ENCODE measurements around the gene COL4A5. TPM values are rescaled to one million over a fixed set of nuclear protein-coding genes. Genes with fewer than 3 reads are reported as not detected.

COL4A5 gene
- total and polyA plus RNA-seq, 2 of the 8 experiments (the other 6 are each of a cell fraction or from before 2014, with no cell fraction given) = 24.9 to 30.2 TPM

DNA sequence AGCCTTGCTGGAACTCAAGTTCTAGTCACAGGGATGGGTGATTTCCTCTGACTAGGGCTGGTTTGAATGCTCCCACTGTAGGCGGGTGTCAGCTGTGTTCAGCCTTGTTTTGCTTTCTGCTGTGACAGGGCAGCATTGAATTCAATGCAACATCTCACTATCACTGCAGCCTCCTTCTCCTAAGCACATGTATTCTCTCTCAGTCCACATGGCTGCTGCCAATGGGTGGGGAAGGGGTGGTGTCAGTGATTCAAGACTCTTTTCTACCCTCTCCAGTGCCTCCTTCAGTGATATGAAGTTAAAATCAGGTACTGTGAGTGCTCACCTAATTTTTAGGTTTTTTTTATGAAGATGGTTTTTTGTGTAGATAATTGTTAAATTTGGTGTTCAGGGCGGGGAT, 46.3 kb downstream of the COL4A5 start:
- CTCF ChIA-PET (ENCODE audit: partially characterized antibody) = no interaction called here

More for the DNA sequence above, 46.3 kb downstream of the COL4A5 start:
- no peak overlapping the region for H3K14ac ChIP-seq (ENCODE audit: insufficient read length)
- H4K91ac ChIP-seq (replicated peaks; ENCODE audit: insufficient read length, low read length) = no peak overlapping the region
- DNase-seq (ENCODE audit: low read depth in 1 of 2, low spot score in 2 of 2) = no peak
- H2BK120ac ChIP-seq (replicated peaks; ENCODE audit: low read depth, low read length) = no peak overlapping the region
- H4K8ac ChIP-seq (ENCODE audit: extremely low read depth, insufficient read depth, low read length) = no peak overlapping the region
- no peak overlapping the region for H2AK5ac ChIP-seq (ENCODE audit: low read depth, low read length)
- H3K4me3 ChIP-seq (ENCODE audit: extremely low read depth in 1 of 4, insufficient read depth in 2 of 4, low read depth in 3 of 4, low read length in 4 of 4) = no peak overlapping the region
- no peak overlapping the region for H3K4me2 ChIP-seq (ENCODE audit: insufficient read depth in 1 of 2, low read depth in 2 of 2, low read length in 2 of 2)
- no peaks in the 10 kb centered on the region for H3K23me2 ChIP-seq (ENCODE audit: low read depth, low read length)
- H3K79me1 ChIP-seq (ENCODE audit: low read depth, low read length) = no peaks in the 10 kb centered on the region
- H2AFZ ChIP-seq (ENCODE audit: low read length) = no peak overlapping the region
- FAIRE-seq = no peak
- H2BK12ac ChIP-seq (ENCODE audit: low read depth, low read length) = no peak overlapping the region
- no peaks in the 10 kb centered on the region; a peak in 1 of 8 replicates for H3K36me3 ChIP-seq (ENCODE audit: control insufficient read depth in 2 of 4, insufficient read depth in 4 of 4, low read length in 3 of 4)
- H4K20me1 ChIP-seq (replicated peaks in 1 of 2; ENCODE audit: control insufficient read depth in 1 of 2, insufficient read depth in 2 of 2, low read length in 2 of 2) = no peaks in the 10 kb centered on the region
- H3K56ac ChIP-seq (replicated peaks; ENCODE audit: insufficient read length, low read depth, low read length) = no peak overlapping the region
- no peak overlapping the region for H2BK20ac ChIP-seq (ENCODE audit: low read length)
- TF ChIP-seq CBX8 (IDR thresholded peaks at IDR 0.05; ENCODE audit: borderline replicate concordance, low read depth, low read length) (no peak), SP1 (IDR thresholded peaks at IDR 0.05; ENCODE audit: low read depth, low read length) (no peak), KDM5A (IDR thresholded peaks at IDR 0.05; ENCODE audit: low read length) (no peak), SP2 (IDR thresholded peaks at IDR 0.05; ENCODE audit: low read length) (no peak), CBX5 (IDR thresholded peaks at IDR 0.05; ENCODE audit: low read depth, low read length) (no peak), MAFK (IDR thresholded peaks at IDR 0.05; ENCODE audit: low read depth, low read length) (no peak), TAF7 (optimal IDR thresholded peaks at IDR 0.05; ENCODE audit: borderline replicate concordance, low read depth, low read length) (no peak), KDM1A (IDR thresholded peaks at IDR 0.05; ENCODE audit: borderline replicate concordance, low read length) (no peak), SAP30 (IDR thresholded peaks at IDR 0.05; ENCODE audit: insufficient read depth, insufficient replicate concordance, low read length) (no peak), RXRA (IDR thresholded peaks at IDR 0.05; ENCODE audit: insufficient read depth, low read depth, low read length) (no peak)
- TF ChIP-seq, protein P1, sequence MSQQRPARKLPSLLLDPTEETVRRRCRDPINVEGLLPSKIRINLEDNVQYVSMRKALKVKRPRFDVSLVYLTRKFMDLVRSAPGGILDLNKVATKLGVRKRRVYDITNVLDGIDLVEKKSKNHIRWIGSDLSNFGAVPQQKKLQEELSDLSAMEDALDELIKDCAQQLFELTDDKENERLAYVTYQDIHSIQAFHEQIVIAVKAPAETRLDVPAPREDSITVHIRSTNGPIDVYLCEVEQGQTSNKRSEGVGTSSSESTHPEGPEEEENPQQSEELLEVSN (IDR thresholded peaks at IDR 0.05) = no peak
- H2BK15ac ChIP-seq (ENCODE audit: low read length) = no peak overlapping the region
- no peak overlapping the region for H3K4ac ChIP-seq (replicated peaks; ENCODE audit: insufficient read length, low read depth, low read length)
- WGBS, 2 experiments (ENCODE audit: extremely low coverage in 1 of 2, insufficient coverage in 1 of 2, insufficient read length in 1 of 2, insufficient replicate concordance in 2 of 2, low coverage in 1 of 2, low lambda C conversion rate in 2 of 2, missing lambda C conversion rate in 1 of 2) = 75% methylated on average over 2 of the region's 2 CpGs; no CpG with 5 or more reads in 1 of the 2 experiments
- no peaks in the 10 kb centered on the region for H3K4me1 ChIP-seq (replicated peaks in 1 of 4; ENCODE audit: control insufficient read depth in 3 of 4, insufficient read depth in 4 of 4, low read length in 3 of 4)
- H3K23ac ChIP-seq (ENCODE audit: insufficient read length) = no peak overlapping the region
- H3K27me3 ChIP-seq (replicated peaks in 1 of 4; ENCODE audit: control insufficient read depth in 3 of 4, extremely low read depth in 1 of 4, insufficient read depth in 3 of 4, low read length in 3 of 4) = no peaks in the 10 kb centered on the region
- H3K27ac ChIP-seq (ENCODE audit: low read depth, low read length) = no peak overlapping the region
- no peak overlapping the region for H3K9ac ChIP-seq (replicated peaks in 1 of 4; ENCODE audit: extremely low read depth in 1 of 4, low read depth in 3 of 4, low read length in 3 of 4)
- H4K5ac ChIP-seq (ENCODE audit: insufficient read length, low read depth, low read length) = no peak overlapping the region
- H2BK5ac ChIP-seq (ENCODE audit: low read depth, low read length) = no peak overlapping the region
- no peaks in the 10 kb centered on the region for H3K79me2 ChIP-seq (ENCODE audit: control insufficient read depth in 1 of 2, insufficient read depth in 2 of 2, low read length in 2 of 2)
- POLR2A ChIA-PET (ENCODE audit: partially characterized antibody) = no interaction called here
- H3K9me3 ChIP-seq (ENCODE audit: insufficient read depth in 2 of 2, low read depth in 1 of 2, low read length in 1 of 2) = no peaks in the 10 kb centered on the region
- H3K18ac ChIP-seq (ENCODE audit: extremely low read depth, low read length) = no peak overlapping the region

Data from H1 (cell line).